Gastrocnemius medialis (tissue), 4 donors: ENCODE results near the gene CCDC85B.

Experiments used
- CTCF ChIP-seq, 5 experiments: fragments of 450-650 bp in 3 of 5; fragments of 200-600 bp in 2 of 5; sonication (generic) in 2 of 5; IDR thresholded peaks in 4 of 5; conservative IDR thresholded peaks in 1 of 5; 1 replicate in 4 of 5; 2 replicates in 1 of 5; pipeline ENCODE4 v1.5.1; 2016 to 2019; ENCODE audit warnings: antibody characterized with exemption in 5 of 5, mild to moderate bottlenecking in 3 of 5, moderate library complexity in 3 of 5
- POLR2A ChIP-seq, 2 donors: fragments of 450-650 bp; IDR thresholded peaks; one replicate each; pipeline ENCODE4 v1.6.1; 2017; ENCODE audit warnings: antibody characterized with exemption in 2 of 2, mild to moderate bottlenecking in 2 of 2, moderate library complexity in 2 of 2

- TF ChIP-seq CTCF (IDR thresholded peaks at IDR 0.05 in 4 of 5, conservative IDR thresholded peaks at IDR 0.05 in 1 of 5) (no peak), POLR2A (IDR thresholded peaks at IDR 0.05) (no peak)
Observed at GRCh38 chr11:65868907-65869306, 21.6 kb upstream of the CCDC85B start.
